SKM-1 (cell line): ENCODE measurements around the gene OSBP.

Experiments
- DNase-seq: peaks from one replicate; lab custom pipeline; 2025; ENCODE audit not compliant: unreplicated experiment; lab: John Stamatoyannopoulos, UW

OSBP gene

DNA sequence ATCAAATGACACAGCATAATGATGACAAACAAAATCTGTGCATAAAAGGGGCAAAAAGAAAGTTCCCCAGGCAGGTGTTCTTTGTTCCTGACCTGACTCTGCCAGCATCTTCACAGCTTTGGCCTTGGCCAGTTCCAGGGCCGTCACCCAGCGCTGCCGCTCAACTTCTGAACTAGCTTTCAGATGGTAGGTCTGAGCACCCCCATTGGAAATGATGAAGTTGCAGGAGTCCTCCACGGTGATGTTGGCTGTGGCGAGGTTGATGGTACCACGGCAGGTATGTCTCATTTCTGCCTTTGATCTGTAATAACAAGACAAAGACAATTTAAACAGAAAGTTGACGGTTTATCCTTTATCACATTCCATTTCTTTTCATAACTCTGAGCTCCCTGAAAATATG, 5.3 kb downstream of the OSBP start:
- DNase-seq, result no peak

DNA sequence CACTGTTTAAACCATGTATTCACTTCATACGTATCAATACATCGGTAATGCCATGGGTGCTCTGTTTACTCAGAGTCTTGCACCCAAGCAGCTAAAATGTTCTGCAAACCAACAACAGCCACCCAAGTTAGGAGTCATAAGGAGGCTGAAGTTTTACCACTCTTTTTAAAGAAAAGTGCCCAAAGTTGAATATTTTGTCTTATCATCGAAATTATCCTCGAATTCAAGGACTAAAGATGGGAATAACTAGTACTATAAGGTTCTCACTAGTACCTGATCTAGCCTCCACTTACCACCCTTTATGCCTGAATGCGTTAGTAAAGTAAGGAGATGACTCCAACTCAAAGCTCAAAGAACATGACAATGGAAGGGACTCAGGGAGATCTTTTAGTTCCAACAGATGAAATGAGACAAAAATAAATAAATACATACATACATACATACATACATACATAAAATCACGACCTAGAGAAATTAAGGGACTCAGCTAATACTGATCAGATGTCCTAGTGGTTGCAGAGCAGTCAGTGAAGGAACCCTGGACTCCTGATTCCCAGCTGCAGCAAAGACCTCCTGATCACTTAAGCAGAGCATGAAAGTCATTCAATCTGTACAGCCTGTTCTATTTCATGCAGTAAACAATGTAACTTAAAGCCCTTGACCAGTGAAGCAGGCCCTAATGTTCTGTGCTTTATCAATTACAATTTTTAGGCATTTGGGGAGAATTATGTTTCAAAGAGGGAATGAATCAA, 7.7 kb downstream of the OSBP start:
- DNase-seq, result no peak

DNA sequence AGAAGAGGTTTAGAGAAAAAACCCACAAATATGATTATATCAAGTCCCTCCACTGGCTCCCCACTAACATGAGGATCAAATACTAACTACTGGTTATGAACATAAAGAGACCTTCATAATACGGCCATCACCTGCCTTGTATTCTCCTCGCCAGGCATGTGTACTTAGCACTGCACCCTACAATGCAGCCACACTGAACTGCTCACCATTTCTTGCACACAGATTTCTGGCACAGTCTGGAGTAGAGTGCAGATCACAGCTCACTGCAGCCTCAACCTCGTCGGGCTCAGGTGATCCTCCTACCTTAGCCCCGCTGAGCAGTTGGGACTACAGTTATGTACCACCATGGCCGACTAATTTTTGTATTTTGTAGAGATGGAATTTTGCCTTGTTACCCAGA, 13.1 kb downstream of the OSBP start:
- no peak for DNase-seq

DNA sequence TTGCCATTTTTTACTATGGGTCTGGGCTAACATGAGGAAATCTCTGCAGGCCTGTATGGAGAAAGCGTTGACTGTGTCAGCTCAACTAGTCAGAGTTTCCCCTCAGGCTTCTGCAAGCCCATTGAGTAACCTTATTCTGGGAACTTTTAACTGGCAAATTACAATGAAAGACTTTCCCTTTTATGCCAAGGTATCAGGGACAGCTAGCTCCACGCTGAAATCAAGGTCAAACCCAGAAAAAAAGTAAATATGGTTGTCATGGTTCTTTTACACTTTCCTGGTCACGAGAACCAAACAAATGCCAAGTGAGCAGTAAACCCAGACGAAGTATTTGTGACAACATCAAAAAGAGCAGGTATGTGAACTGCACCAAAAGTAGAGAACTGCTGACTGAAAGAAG, 13.8 kb downstream of the OSBP start:
- no peak for DNase-seq

DNA sequence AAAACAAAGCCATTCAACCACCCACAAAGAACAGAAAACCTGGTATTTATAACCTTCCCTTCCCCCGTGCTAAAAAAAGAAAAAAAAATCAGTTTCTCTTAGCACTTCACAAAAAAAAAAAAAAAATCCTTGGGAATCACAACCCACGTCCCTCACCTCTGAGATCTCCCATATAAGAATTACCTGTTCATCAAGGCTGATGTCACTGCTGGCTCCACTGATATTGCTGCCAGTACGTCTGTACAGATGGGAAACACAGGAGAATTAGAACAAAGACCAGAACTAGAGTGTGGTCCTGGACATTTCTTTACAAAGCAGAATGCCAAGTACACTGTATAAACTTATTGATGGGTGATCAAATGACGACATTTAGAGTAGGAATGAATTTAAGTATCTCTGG, 14.9 kb downstream of the OSBP start:
- DNase-seq, result no peak

DNA sequence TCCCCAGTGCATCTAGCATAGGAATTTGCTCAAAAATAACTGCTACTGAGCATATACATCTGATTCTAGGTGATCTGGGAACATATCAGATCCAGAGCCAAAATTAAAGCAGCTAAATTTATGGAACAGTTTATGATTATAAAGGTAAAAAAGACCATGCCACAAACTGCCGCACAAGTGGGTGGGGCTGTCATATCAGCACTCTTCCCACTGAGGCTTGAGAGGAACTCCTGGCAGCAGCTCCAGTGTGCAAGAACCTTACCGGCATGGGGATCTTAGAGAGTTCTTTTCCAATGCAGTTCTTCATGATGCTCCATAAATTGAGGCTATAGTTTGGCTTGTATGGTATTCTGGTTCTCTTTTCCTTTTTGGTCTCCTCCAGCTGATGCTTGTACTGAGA, 15.3 kb downstream of the OSBP start:
- DNase-seq, result no peak

DNA sequence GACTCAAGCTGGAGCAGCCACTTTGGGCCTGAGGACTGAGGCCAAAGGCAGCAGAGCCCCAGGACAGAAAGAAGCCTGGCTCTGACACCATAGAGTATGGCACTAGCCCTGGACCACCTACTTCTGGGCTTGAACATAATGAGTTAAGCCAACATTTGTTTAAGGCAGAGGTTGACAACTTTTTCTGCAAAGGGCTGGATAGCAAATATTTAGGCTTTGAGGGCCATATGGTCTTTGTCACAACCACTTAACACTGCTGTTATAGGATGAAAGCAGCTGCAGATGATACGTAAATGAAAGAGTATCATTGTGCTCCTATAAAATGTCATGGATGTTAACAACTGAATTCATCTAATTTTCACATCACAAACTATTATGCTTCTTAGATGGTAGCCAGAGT, 16.6 kb downstream of the OSBP start:
- no peak for DNase-seq

DNA sequence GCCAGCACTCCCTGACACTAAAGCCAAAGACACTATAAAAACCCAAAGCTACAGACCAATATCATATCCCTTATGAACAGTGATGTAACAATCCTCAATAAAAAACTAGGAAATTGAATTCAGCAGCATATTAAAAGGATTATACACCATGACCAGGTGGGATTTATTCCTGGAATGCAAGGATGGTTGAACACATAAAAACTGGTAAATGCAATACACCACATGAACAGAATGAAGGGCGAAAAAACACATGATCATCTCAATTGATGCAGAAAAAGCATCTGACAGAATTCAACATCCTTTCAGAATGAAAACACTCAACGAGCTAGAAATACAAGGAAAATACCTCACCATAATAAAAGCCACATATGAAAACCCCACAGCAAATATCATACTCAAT, 31.3 kb downstream of the OSBP start:
- DNase-seq, result no peak

DNA sequence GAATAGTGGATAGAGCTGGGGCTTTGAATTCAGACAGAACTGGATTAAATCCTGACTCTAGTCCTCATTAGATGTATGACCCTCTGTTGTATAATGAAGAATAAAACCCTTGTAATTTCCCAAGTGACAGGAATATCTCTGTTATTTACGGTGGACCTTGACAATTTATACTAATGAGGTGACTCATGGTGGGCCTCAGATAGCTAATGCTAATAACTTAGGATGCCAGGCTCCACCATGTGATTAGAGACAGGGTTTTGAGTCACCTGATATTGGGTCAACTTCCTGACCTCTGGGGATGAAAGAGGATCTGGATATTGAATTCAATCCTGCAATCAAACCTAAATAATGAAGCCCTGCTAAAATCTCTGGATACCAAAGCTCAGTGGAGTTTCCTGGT, 33.6 kb downstream of the OSBP start:
- no peak for DNase-seq

DNA sequence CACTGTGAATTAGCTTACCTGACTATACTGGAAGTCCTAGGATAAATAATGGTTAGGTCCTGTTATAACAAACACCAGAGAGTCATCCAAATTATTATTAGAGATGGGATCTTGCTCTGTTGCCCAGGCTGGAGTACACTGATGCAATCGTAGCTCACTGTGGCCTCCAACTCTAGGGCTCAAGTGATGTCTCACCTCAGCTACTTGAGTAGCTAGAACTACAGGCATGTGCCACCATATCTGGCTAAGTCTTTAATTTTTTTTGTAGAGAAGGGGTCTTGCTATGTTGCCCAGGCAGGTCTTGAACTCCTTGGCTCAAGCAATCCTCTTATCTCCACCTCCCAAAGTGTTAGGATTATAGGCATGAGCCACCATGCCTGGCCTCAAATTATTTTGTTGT, 37.2 kb downstream of the OSBP start:
- DNase-seq, result no peak

DNA sequence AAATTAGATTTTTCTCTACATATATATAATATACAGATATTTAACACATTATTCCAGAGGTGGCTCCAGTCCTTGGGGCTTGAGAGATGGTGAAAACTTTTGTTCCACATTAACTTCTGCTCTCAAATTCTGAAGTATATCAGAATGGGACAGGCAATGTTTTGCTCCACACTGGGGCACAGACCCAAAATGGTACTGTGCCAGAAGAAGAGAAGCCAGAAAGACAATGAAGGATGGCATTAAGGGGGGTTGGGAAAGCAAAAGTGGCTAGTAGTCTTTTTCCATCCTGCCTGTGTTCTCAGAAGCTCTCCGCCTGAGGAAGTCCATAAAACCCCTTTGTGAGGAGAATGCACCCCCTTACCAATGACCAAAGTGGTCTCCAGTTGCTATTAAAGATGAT, 40.1 kb downstream of the OSBP start:
- no peak for DNase-seq

DNA sequence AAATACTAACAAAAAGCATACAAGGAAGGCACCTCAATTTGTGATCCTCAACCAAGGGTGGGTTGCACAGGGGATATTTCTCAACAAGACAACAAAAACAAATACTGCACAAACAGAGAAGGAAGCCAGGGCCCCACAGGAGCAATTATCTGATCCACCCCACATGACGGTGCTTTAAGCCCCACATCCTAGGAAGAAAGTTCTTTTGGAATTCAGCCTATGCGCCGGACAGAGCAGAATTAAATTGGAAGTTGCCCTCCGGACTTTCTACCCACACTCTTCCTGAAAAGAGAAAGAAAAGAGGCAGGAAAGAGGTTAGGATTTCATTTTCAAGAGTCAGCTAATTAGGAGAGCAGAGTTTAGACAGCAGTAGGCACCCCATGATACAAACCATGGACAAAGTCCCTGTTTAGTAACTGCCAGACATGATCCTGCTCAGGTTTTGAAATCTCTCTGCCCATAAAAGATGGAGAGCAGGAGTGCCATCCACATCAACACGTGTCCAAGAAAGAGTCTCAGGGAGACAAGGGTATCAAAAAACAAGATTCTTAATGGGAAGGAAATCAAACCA, 40.6 kb downstream of the OSBP start:
- no peak for DNase-seq

DNA sequence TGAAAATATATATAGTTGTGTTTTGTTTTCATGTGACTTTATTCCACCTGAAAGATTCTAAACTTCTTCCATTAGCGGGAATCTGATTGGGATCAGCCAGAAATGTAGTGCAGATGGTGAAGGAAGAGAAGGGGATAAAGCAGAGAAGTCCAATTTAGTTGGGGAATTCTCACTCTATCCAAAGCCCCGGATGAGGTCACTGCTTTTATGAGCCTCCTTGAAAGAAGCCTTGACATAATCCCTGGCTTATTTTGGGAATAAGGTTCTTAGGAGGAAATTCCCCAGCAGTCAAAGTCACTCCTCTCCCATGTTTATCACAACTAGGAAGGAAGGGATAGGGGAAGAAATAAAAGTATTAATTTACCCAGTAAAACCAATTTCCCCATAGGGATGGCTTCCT, 41.1 kb downstream of the OSBP start:
- DNase-seq, result no peak

DNA sequence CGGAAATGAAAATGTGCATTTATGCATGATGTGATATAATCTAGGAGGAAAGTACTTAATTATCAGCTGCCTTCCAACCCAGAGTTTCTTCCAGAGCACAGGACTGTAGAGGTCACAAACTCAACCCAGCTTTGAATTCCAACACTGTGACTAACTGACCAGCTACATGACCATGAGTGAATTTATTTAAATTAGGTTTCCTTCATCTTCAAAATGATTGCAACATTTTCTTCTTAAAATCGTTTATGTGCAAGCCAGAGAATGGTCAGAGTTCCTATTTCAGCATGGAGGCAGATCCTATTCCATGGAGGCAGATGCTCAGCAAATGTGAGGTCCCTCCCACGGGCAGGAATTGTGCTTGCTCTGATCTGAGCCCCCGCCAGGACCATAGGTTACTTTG, 42.4 kb downstream of the OSBP start:
- no peak for DNase-seq

DNA sequence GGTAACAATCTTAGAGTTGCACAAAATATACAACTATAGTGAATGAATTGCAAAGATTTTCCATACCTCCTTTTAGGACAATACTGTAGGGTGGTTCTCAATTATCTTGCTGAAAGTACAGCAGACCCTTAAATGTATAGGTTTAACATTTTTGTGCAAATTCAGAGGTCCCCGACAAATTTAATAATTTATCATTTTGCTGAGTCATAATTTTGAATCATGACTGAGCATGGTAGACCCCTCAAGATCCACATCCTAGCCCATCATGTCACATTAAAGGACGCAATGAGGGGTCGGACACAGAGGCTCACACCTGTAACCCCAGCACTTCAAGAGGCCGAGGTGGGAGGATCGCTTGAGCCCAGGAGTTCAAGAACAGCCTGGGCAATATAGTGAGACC, 43.5 kb downstream of the OSBP start:
- no peak for DNase-seq

DNA sequence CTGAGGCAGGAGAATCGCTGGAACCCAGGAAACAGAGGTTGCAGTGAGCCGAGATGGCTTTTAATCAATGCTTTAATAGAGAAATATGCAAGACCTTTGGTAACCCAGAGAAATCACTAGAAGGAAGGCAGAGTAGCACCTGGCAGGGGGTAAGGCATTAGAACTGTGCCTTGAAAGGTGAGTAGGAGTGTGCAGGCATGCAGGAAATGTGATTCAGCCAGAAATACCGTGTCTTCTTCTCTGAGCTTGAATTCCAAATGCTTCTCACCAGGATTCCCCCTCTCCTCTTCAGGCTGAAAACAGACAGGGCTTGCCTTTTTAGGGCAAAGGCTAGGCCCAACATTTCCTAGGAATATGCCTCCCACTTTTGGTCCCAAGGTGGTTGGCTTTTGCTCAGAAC, 53.3 kb downstream of the OSBP start:
- no peak for DNase-seq

DNA sequence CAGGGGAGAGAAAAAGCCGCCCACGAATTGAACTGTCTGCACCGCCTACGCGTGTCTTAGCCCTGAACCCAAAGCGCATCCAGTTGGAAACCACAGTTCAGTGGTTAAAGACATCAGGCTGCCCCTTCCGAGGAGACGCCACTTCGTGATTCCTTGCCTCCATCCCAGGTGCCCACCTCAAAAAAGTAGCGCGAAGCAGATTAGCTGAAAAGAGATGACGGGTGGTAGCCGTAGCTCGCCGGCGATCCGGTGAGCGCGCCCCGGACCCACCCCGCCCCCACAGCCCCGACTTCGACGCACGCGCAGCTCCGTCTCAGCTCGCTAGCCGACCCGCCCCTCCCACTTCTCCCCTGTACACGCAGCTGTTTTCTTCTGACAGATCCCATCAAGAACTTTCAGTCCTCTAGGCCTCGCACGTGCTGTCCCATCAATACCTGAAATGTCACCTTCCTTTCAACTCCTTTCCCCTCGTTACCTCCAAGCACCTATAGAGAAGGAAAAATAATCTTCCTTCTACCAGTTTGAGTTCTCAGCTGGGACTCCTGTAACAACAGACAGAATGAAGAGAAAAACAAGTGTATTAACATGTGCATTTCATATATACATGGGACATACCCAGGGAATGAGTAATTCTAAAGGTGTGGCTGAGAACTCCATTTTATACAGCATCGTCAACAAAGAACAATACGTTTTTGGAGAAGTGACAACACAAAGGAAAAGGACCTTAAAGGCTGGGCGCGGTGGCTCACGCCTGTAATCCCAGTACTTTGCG, 54.7 kb downstream of the OSBP start:
- DNase-seq, result peak; percentile 55

DNA sequence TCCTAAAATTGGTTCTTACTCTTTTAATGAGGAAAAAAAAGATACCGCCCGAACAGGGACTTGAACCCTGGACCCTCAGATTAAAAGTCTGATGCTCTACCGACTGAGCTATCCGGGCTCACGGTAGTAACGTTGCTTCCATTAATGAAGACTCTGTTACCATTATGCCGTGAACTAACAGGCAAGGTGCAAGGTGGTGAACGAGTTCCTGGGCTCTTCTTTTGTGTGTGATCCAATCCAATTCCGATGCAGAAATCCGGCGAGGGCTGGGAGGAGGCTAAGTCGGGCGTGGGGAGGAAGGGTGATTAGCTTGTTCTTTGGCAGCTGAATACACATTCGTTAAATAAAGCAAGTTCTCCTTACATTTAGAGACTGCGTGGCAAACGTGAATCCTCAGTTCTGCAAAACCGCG, 55.3 kb downstream of the OSBP start:
- no peak for DNase-seq

DNA sequence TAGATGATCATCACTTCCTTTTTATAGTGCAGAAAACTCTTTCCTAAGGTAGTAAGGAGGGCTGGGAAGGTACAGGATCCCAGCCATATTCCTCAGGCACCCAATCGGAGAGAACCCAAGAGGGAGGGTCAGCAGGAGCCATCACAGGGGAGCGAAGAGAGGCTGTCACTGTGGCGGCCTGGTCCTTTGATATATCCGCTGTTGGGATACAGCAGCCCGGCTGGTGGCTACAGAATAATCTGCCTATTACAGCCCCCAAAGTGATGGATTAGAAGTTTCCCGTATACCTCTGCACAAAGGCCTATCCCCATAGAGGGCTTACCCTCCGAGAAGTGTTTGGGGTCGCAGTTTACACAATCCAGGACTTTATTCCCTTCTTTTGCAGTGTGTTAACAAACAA, 55.7 kb downstream of the OSBP start:
- DNase-seq, result no peak

DNA sequence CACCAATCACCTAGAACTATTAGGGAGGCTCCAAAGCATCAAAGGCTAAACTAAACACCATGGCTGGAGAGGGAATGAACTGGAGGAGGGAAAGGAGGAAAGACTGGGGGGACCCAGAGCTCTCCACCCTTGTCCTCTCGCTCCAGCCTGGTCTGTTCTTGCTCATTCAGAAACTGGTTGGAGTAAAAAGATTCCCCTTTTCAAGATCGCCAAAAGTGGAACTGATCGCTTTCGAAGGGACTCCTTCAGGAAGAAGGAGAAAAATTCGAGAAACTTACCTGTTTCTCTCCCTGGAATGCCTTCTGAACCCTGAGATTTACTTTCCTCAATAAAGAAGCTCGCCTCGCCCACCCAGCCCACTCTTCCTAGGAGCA, 57.3 kb downstream of the OSBP start:
- no peak for DNase-seq

DNA sequence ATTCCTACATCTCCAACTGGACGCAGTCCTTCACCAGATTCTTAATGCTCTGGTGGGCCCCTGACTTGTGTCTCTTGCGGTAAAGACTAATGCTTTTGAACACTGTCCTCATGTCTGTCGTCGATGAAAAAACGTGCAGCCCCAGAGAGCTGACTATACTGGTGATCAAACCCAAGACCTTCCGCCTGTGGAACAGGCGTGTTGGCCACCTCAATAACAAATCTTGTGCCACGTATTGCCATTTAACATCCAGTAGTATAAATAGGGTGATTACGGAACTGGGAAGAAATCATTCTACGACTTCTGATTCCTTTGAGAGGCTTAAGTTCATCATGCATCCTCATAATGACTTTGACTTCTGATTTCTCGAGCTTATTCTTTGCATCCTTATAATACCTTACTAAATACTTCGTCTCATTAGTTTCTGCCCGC, 58.6 kb downstream of the OSBP start:
- DNase-seq, result no peak

DNA sequence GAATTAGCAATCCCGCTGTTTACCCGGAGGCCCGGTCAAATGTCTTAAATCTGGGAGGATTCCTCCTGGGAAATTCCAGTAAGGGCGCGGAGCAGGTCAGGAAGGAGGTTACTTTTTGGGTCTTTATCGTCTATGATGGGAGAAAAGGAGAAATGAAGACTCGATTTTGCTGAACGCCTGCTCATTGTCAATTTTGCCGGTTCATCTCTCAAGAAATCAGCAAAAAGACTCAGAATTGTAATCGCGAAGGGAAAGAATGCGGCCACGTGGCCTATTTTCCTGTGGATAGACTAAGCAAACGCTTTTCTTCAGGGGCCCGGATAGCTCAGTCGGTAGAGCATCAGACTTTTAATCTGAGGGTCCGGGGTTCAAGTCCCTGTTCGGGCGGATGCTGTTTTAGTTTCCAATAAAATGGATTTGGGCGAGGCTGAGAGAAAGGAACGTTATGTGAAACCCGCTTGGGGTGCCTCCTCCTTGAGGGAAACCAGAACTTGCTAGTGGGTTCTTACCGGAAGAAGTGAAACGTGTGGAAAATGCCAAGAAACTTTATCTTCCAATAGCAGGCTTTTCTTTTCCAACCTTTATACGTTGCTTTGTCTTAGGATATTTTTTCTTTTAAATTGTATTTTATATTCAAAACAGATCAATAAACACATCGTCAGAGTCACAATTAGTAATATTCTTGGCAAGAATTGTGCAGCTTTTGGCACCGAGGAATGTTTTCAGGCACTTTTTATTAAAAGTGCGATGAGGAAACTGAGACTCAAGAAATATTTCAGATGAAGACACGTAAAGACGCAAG, 59.3 kb downstream of the OSBP start:
- peak; percentile 49 for DNase-seq
